Neural progenitor cell (in vitro differentiated cells): ENCODE results near the gene TFF2. TPM values are rescaled to one million over a fixed set of nuclear protein-coding genes. Genes with fewer than 3 reads are reported as not detected.

Source experiments
- DNase-seq: peaks from one replicate; pipeline ENCODE4 v3.0.0-alpha.2; 2016; ENCODE audit warnings: low spot score
- H2AFZ ChIP-seq: fragments of 200-600 bp; sonication (generic); replicated peaks from 2 replicates; pipeline ENCODE4 v1.6.1; 2016; ENCODE audit warnings: antibody characterized with exemption
- H3F3A ChIP-seq: fragments of 200-600 bp; sonication (generic); 2 replicates; pipeline ENCODE4 v1.6.1; 2016; ENCODE audit warnings: antibody characterized with exemption, low read depth
- H3K27ac ChIP-seq: fragments of 200-600 bp; sonication (generic); 2 replicates; pipeline ENCODE4 v1.5.1; 2016; ENCODE audit warnings: mild to moderate bottlenecking
- H3K27me3 ChIP-seq: fragments of 200-600 bp; sonication (generic); 2 replicates; pipeline ENCODE4 v1.6.1; 2016; ENCODE audit warnings: mild to moderate bottlenecking, moderate library complexity
- H3K36me3 ChIP-seq: fragments of 200-600 bp; sonication (generic); 2 replicates; pipeline ENCODE4 v1.5.1; 2016
- H3K4me1 ChIP-seq: fragments of 200-600 bp; sonication (generic); 2 replicates; pipeline ENCODE4 v1.6.1; 2016; ENCODE audit warnings: mixed run types
- H3K4me2 ChIP-seq: fragments of 200-600 bp; sonication (generic); 2 replicates; pipeline ENCODE4 v1.6.1; 2016
- H3K4me3 ChIP-seq: fragments of 200-600 bp; sonication (generic); 2 replicates; pipeline ENCODE4 v1.5.1; 2016
- H3K79me2 ChIP-seq: fragments of 200-600 bp; sonication (generic); 2 replicates; pipeline ENCODE4 v1.6.1; 2016; ENCODE audit warnings: low read depth
- H3K9ac ChIP-seq: fragments of 200-600 bp; sonication (generic); 2 replicates; pipeline ENCODE4 v1.6.1; 2016
- H3K9me3 ChIP-seq: fragments of 200-600 bp; sonication (generic); 2 replicates; pipeline ENCODE4 v1.5.1; 2016; ENCODE audit warnings: low read depth
- H4K20me1 ChIP-seq: fragments of 200-600 bp; sonication (generic); 2 replicates; pipeline ENCODE4 v1.6.1; 2016; ENCODE audit warnings: low read depth
- H3K27ac Mint-ChIP-seq: 3 replicates; pipeline ENCODE4 v1.8.0; 2021; ENCODE audit warnings: mixed read lengths
- H3K27me3 Mint-ChIP-seq: 2 replicates; pipeline ENCODE4 v1.8.0; 2022; ENCODE audit warnings: low read depth, mild to moderate bottlenecking, inconsistent platforms, moderate library complexity, mixed read lengths; ENCODE audit not compliant: insufficient read depth
- H3K36me3 Mint-ChIP-seq: 3 replicates; pipeline ENCODE4 v1.8.0; 2021; ENCODE audit warnings: mixed read lengths
- H3K4me1 Mint-ChIP-seq: 3 replicates; pipeline ENCODE4 v1.8.0; 2021; ENCODE audit warnings: mixed read lengths
- H3K4me3 Mint-ChIP-seq: 3 replicates; pipeline ENCODE4 v1.8.0; 2021; ENCODE audit warnings: mild to moderate bottlenecking, moderate library complexity, mixed read lengths
- H3K9me3 Mint-ChIP-seq: 3 replicates; pipeline ENCODE4 v1.8.0; 2020; ENCODE audit warnings: mixed read lengths
- EZH2 ChIP-seq: fragments of 200-600 bp; sonication (generic); IDR thresholded peaks from 2 replicates; pipeline ENCODE4 v1.6.1; 2017; ENCODE audit warnings: antibody characterized with exemption, mild to moderate bottlenecking, moderate library complexity
- EZH2phosphoT487 ChIP-seq: fragments of 200-600 bp; sonication (generic); IDR thresholded peaks from 2 replicates; pipeline ENCODE4 v1.6.1; 2017; ENCODE audit warnings: antibody characterized with exemption
- total RNA-seq: library from RNA; depleted of rRNA; stranded (reverse); fragments of >200 nt; gene quantifications from 2 replicates; pipeline ENCODE4 v1.2.3, GENCODE V29; 2015; ENCODE audit warnings: low replicate concordance
- TF ChIP-seq, protein P1 (sequence below): fragments of 200-600 bp; sonication (generic); IDR thresholded peaks from 2 replicates; pipeline ENCODE4 v1.5.1; 2017; ENCODE audit warnings: antibody characterized with exemption, mild to moderate bottlenecking

Gene TFF2
- total RNA-seq, 1 donor from 2014 or later: not detected

DNA sequence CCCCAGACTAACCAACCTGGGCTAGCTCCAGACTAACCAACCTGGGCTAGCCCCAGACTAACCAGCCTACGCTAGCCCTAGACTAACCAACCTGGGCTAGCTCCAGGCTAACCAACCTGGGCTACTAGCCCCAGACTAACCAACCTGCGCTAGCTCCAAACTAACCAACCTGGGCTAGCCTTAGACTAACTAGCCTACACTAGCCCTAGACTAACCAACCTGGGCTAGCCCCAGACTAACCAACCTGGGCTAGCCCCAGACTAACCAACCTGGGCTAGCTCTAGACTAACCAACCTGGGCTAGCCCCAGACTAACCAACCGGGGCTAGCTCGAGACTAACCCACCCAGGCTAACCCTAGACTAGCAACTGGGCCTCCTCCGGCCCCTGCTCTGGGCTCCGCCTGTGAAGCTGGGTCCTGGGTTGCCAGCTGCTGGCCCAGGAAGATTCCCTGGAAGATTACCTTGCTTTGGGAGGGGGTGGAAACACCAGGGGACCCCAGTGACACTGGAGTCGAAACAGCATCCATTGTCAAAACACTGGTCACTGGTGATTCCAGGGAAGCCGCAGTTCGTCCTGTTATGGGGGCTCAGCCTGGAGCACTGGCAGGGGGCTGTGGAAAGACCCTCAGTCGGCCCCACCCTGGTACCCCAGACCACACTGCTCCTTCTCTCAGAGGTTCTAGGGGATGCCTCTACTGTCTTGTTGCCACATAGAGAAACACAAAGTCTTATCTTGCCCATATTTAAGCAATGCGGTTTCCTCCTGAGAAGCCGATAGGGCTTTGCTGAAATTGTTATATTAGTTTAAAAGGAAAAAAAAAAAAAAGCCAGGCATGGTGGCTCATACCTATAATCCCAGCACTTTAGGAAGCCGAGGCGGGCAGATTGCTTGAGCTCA is 1.1 kb downstream of the TFF2 start:
- Mint-ChIP-seq H3K4me1 (peaks cover 21% of the 10 kb centered on the region), H3K4me3 (no peak overlapping the region), H3K36me3 (no peaks in the 10 kb centered on the region), H3K27me3 (peaks cover 11% of the 10 kb centered on the region), H3K27ac (no peak overlapping the region), H3K9me3 (peaks cover 4% of the 10 kb centered on the region)
- Histone ChIP-seq H3K9me3 (peaks cover under 1% of the 10 kb centered on the region), H3K27me3 (no peaks in the 10 kb centered on the region), H3K4me2 (no peak overlapping the region), H3K79me2 (no peaks in the 10 kb centered on the region), H3K36me3 (no peaks in the 10 kb centered on the region), H4K20me1 (no peaks in the 10 kb centered on the region), H2AFZ (no peak overlapping the region), H3F3A (no peaks in the 10 kb centered on the region), H3K27ac (no peak overlapping the region), H3K4me1 (no peaks in the 10 kb centered on the region), H3K4me3 (no peak overlapping the region), H3K9ac (no peak overlapping the region)
- DNase-seq: no peak
- TF ChIP-seq, protein P1, sequence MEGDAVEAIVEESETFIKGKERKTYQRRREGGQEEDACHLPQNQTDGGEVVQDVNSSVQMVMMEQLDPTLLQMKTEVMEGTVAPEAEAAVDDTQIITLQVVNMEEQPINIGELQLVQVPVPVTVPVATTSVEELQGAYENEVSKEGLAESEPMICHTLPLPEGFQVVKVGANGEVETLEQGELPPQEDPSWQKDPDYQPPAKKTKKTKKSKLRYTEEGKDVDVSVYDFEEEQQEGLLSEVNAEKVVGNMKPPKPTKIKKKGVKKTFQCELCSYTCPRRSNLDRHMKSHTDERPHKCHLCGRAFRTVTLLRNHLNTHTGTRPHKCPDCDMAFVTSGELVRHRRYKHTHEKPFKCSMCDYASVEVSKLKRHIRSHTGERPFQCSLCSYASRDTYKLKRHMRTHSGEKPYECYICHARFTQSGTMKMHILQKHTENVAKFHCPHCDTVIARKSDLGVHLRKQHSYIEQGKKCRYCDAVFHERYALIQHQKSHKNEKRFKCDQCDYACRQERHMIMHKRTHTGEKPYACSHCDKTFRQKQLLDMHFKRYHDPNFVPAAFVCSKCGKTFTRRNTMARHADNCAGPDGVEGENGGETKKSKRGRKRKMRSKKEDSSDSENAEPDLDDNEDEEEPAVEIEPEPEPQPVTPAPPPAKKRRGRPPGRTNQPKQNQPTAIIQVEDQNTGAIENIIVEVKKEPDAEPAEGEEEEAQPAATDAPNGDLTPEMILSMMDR: no peak
- TF ChIP-seq EZH2 (no peak), EZH2phosphoT487 (no peak)

DNA sequence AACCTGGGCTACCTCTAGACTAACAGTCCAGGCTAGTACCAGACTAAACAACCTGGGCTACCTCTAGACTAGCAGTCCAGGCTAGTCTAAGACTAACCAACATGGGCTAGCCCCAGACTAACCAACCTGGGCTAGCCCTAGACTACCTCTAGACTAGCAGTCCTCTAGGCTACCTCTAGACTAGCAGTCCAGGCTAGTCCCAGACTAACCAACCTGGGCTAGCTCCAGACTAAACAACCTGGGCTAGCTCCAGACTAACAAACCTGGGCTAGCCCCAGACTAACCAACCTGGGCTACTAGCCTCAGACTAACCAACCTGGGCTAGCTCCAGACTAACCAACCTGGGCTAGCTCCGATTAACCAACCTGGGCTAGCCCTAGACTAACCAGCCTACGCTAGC is 2.0 kb downstream of the TFF2 start:
- no peaks in the 10 kb centered on the region for H3K9me3 ChIP-seq
- Mint-ChIP-seq H3K4me1 (peaks cover 26% of the 10 kb centered on the region), H3K27ac (no peak overlapping the region), H3K27me3 (peaks cover 11% of the 10 kb centered on the region), H3K4me3 (no peak overlapping the region), H3K36me3 (no peaks in the 10 kb centered on the region), H3K9me3 (no peaks in the 10 kb centered on the region)
- no peaks in the 10 kb centered on the region for H3K36me3 ChIP-seq
- no peak for DNase-seq
- H3K79me2 ChIP-seq: no peaks in the 10 kb centered on the region
- no peak overlapping the region for H3K9ac ChIP-seq
- TF ChIP-seq, protein P1: no peak
- no peak for TF ChIP-seq EZH2
- no peak for TF ChIP-seq EZH2phosphoT487
- no peaks in the 10 kb centered on the region for H4K20me1 ChIP-seq
- no peak overlapping the region for H3K4me3 ChIP-seq
- H3F3A ChIP-seq: no peaks in the 10 kb centered on the region
- no peaks in the 10 kb centered on the region for H3K4me1 ChIP-seq
- no peaks in the 10 kb centered on the region for H3K27me3 ChIP-seq
- no peak overlapping the region for H2AFZ ChIP-seq
- no peak overlapping the region for H3K4me2 ChIP-seq
- no peak overlapping the region for H3K27ac ChIP-seq

DNA sequence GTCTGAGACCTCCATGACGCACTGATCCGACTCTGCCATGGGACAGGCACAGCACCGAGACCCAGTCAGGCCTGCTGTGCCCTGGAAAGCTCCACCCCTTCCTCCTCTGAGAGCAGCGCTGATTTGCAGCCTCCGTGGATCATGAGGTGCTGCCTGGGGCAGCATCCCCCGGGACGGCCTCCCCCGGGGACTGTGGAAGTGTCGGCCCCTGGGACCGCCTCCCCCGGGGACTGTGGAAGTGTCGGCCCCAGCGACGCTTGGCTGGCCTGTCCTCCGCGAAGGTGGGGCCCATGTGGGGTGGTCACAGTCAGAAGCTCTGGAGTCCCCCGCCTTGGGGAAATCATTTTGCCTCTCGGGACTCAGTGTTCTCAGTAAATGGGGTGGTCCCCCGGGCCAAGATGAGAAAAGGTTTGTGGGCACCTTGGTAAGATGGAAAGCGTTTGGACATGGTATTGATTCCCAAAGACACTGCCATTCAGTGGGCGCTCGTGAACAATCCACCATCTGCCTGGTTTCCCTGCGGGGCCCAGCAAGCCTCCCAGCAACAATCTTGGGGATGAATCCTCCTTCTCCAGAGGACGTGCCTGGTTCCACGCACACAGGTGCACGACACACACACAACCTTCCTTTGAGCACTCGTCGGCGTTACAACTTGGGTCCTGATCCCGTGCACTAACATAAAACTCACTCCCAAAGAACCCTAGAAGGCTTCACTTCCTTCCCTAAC is 3.0 kb downstream of the TFF2 start:
- no peaks in the 10 kb centered on the region for H3F3A ChIP-seq
- no peak overlapping the region for H3K27ac ChIP-seq
- DNase-seq: no peak
- peaks cover 7% of the 10 kb centered on the region for H3K27me3 Mint-ChIP-seq
- no peak overlapping the region for H3K4me2 ChIP-seq
- H4K20me1 ChIP-seq: no peaks in the 10 kb centered on the region
- H3K4me3 Mint-ChIP-seq: no peak overlapping the region
- no peaks in the 10 kb centered on the region for H3K9me3 ChIP-seq
- no peaks in the 10 kb centered on the region for H3K4me1 ChIP-seq
- H3K36me3 Mint-ChIP-seq: no peaks in the 10 kb centered on the region
- H3K9ac ChIP-seq: no peak overlapping the region
- TF ChIP-seq EZH2phosphoT487 (no peak), EZH2 (no peak)
- TF ChIP-seq, protein P1: no peak
- H3K9me3 Mint-ChIP-seq: no peaks in the 10 kb centered on the region
- H3K4me1 Mint-ChIP-seq: peaks cover 19% of the 10 kb centered on the region
- no peak overlapping the region for H3K27ac Mint-ChIP-seq
- no peaks in the 10 kb centered on the region for H3K27me3 ChIP-seq
- H3K79me2 ChIP-seq: no peaks in the 10 kb centered on the region
- no peak overlapping the region for H2AFZ ChIP-seq
- no peak overlapping the region for H3K4me3 ChIP-seq
- no peaks in the 10 kb centered on the region for H3K36me3 ChIP-seq
